Heart left ventricle (tissue), 16 donors: ENCODE results near the gene PTPRK. TPM values are rescaled to one million over a fixed set of nuclear protein-coding genes. Genes with fewer than 3 reads are reported as not detected.

Experiments
- ATAC-seq, 4 donors: fragments of 200-7000 bp; cut with Tn5 transposase; one replicate each; pipeline ENCODE4 v1.9.1; 2020 to 2022; ENCODE audit warnings: moderate library complexity in 4 of 4, mild to moderate bottlenecking in 3 of 4, moderate number of reproducible peaks in 1 of 4
- DNase-seq, 5 donors: peaks; one replicate each; pipeline ENCODE4 v3.0.0-alpha.2; 2020
- H3K27ac ChIP-seq, 12 donors: fragments of 200-600 bp; sonication (generic) in 4 of 12; one replicate each; pipeline versions ENCODE4 v1.5.0 to v1.8.0; 2016 to 2022; ENCODE audit warnings: mild to moderate bottlenecking in 2 of 12
- H3K27me3 ChIP-seq, 9 donors: fragments of 200-600 bp; sonication (generic) in 2 of 9; one replicate each; pipeline versions ENCODE4 v1.5.1 to v1.8.0; 2016 to 2022; ENCODE audit warnings: mild to moderate bottlenecking in 3 of 9
- H3K36me3 ChIP-seq, 9 donors: fragments of 200-600 bp; sonication (generic) in 2 of 9; one replicate each; pipeline versions ENCODE4 v1.5.0 to v1.8.0; 2018 to 2022; ENCODE audit warnings: mild to moderate bottlenecking in 2 of 9
- H3K4me1 ChIP-seq, 12 donors: fragments of 200-600 bp; sonication (generic) in 4 of 12; one replicate each; pipeline versions ENCODE4 v1.5.0 to v1.8.0; 2016 to 2022; ENCODE audit warnings: mild to moderate bottlenecking in 3 of 12
- H3K4me3 ChIP-seq, 12 donors: fragments of 200-600 bp; sonication (generic) in 4 of 12; one replicate each; pipeline versions ENCODE4 v1.5.0 to v1.8.0; 2017 to 2022; ENCODE audit warnings: mild to moderate bottlenecking in 9 of 12, moderate library complexity in 4 of 12
- H3K9me3 ChIP-seq, 12 donors: fragments of 200-600 bp; sonication (generic) in 4 of 12; one replicate each; pipeline versions ENCODE4 v1.5.0 to v1.8.0; 2016 to 2022; ENCODE audit warnings: mild to moderate bottlenecking in 1 of 12
- POLR2A ChIP-seq, 2 donors: fragments of 450-650 bp; IDR thresholded peaks; one replicate each; pipeline ENCODE4 v1.6.1; 2017; ENCODE audit warnings: antibody characterized with exemption in 2 of 2, mild to moderate bottlenecking in 2 of 2, moderate library complexity in 2 of 2
- WGBS, 4 donors: extraction: QIAGEN DNeasy Blood & Tissue Kit in 2 of 4; methylation state at CpG; one replicate each; pipeline versions ENCODE4 v1.1.5 to v1.1.7; 2013 to 2018; 5-methylcytosine and 5-hydroxymethylcytosine counted together
- intact Hi-C, 10 donors: fragments of 100-400 bp; cut with DNase I; formaldehyde crosslinking; loops; one replicate each; pipeline versions ENCODE4 v1.11.1 to v1.14.2; 2022
- polyA plus RNA-seq, 2 donors: library from polyadenylated mRNA; stranded (reverse); fragments of 200-250 nt; gene quantifications; one replicate each; pipeline ENCODE4 v1.2.3, GENCODE V29; 2013
- total RNA-seq, 9 donors: library from RNA; depleted of rRNA in 2 of 9; stranded (reverse); fragments of >200 nt in 2 of 9; fragmentation: NEBNext Ultra II Directional in 3 of 9; extraction: Animal tissue kit (Norgen Biotek cat#: 25700) in 3 of 9; gene quantifications; one replicate each; pipeline versions ENCODE4 v1.1.0 to v1.2.4, GENCODE V29; 2016 to 2023
- TF ChIP-seq, protein P1 (sequence below), 12 donors: fragments of 200-600 bp; sonication (generic) in 4 of 12; IDR thresholded peaks; one replicate each; pipeline versions ENCODE4 v1.5.0 to v1.8.0; 2018 to 2022; ENCODE audit warnings: antibody characterized with exemption in 12 of 12, mild to moderate bottlenecking in 5 of 12
- donor health status: ischemic (EF 13 %, LVEDD 7.1; RV severe dilation, severe dysfunction).
- donor health status: healthy with polysubstance abuse.
- donor health status: DM: no; HTN: yes; CAD: no.
- donor health status: DM: no; HTN: no; CAD: no.
- donor health status: ischemic (EF 25% LVEDD 6.9; RV normal size, moderate dysfunction).
- donor health status: ischemic (EF 25% LVEDD 5.7; RV mildly dilated, moderate dysfunction).
- donor health status: healthy.
- donor health status: DM: yes; HTN: yes; CAD: no.
- donor health status: ischemic (EF 35%, LVEDD 5.7; RV mildly dilated, moderate dysfunction).
- donor health status: nonischemic (EF 11% LVEDD 7.7; RV severe dilation, severe dysfunction).
- donor health status: DM: yes; HTN: yes; CAD: no.
- donor health status: PGD.
- donor health status: ischemic (EF 29% LVEDD 5.4; RV normal size, mild dysfunction).
- donor health status: nonischemic (EF 23%, LVEDD 6.1; RV moderate dilation, normal function).

PTPRK gene
- total and polyA plus RNA-seq, 11 donors: 5.4 to 50.8 (median 38.5) TPM

GRCh38 chr6:128024969-128025368 is 495.4 kb downstream of the PTPRK start:
- DNase-seq: no peak
- Histone ChIP-seq H3K27ac (no peak overlapping the region), H3K36me3 (no peaks in the 10 kb centered on the region), H3K4me3 (no peak overlapping the region), H3K9me3 (no peaks in the 10 kb centered on the region), H3K27me3 (no peaks in the 10 kb centered on the region), H3K4me1 (peaks cover 0 to 1% (median 0%) of the 10 kb centered on the region in 12 donors)
- intact Hi-C loops: no loop called here
- ATAC-seq: no peak
- 86 to 93% (median 90%) methylated on average over 1 of the region's 1 CpG for WGBS, 4 donors
- TF ChIP-seq, protein P1, sequence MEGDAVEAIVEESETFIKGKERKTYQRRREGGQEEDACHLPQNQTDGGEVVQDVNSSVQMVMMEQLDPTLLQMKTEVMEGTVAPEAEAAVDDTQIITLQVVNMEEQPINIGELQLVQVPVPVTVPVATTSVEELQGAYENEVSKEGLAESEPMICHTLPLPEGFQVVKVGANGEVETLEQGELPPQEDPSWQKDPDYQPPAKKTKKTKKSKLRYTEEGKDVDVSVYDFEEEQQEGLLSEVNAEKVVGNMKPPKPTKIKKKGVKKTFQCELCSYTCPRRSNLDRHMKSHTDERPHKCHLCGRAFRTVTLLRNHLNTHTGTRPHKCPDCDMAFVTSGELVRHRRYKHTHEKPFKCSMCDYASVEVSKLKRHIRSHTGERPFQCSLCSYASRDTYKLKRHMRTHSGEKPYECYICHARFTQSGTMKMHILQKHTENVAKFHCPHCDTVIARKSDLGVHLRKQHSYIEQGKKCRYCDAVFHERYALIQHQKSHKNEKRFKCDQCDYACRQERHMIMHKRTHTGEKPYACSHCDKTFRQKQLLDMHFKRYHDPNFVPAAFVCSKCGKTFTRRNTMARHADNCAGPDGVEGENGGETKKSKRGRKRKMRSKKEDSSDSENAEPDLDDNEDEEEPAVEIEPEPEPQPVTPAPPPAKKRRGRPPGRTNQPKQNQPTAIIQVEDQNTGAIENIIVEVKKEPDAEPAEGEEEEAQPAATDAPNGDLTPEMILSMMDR (IDR thresholded peaks at IDR 0.05): no peak
- no peak for TF ChIP-seq POLR2A (IDR thresholded peaks at IDR 0.05)

GRCh38 chr6:128024046-128024445 is 496.4 kb downstream of the PTPRK start:
- DNase-seq: no peak
- no peak overlapping the region for H3K27ac ChIP-seq
- no peaks in the 10 kb centered on the region for H3K27me3 ChIP-seq
- H3K4me1 ChIP-seq: peaks cover 0 to 10% (median 2%) of the 10 kb centered on the region in 12 donors
- no peaks in the 10 kb centered on the region for H3K36me3 ChIP-seq
- WGBS, 4 donors: 91 to 94% (median 93%) methylated on average over 1 of the region's 1 CpG
- no peak for ATAC-seq
- intact Hi-C loops: no loop called here
- no peaks in the 10 kb centered on the region for H3K9me3 ChIP-seq
- no peak for TF ChIP-seq POLR2A (IDR thresholded peaks at IDR 0.05)
- TF ChIP-seq, protein P1 (IDR thresholded peaks at IDR 0.05): no peak
- no peak overlapping the region for H3K4me3 ChIP-seq

- no peak overlapping the region for H3K27ac ChIP-seq
- peaks cover 0 to 11% (median 2%) of the 10 kb centered on the region in 12 donors for H3K4me1 ChIP-seq
- no peak for ATAC-seq
- TF ChIP-seq, protein P1 (IDR thresholded peaks at IDR 0.05): no peak
- H3K36me3 ChIP-seq: no peaks in the 10 kb centered on the region
- H3K9me3 ChIP-seq: no peaks in the 10 kb centered on the region
- WGBS, 4 donors: 91 to 93% (median 92%) methylated on average over 2 of the region's 2 CpGs
- intact Hi-C loops: no loop called here
- H3K4me3 ChIP-seq: no peak overlapping the region
- H3K27me3 ChIP-seq: no peaks in the 10 kb centered on the region
- no peak for DNase-seq
Observed at GRCh38 chr6:128018821-128019220, 501.6 kb downstream of the PTPRK start.

GRCh38 chr6:128017288-128017687 is 503.1 kb downstream of the PTPRK start:
- Histone ChIP-seq H3K9me3 (no peaks in the 10 kb centered on the region), H3K27ac (no peak overlapping the region), H3K36me3 (no peaks in the 10 kb centered on the region), H3K4me1 (peaks cover 0 to 11% (median 2%) of the 10 kb centered on the region in 12 donors), H3K27me3 (no peaks in the 10 kb centered on the region), H3K4me3 (no peak overlapping the region)
- no peak for TF ChIP-seq POLR2A (IDR thresholded peaks at IDR 0.05)
- TF ChIP-seq, protein P1 (IDR thresholded peaks at IDR 0.05): no peak
- no peak for ATAC-seq
- no peak for DNase-seq
- intact Hi-C loops: no loop called here
